Stimulated activated CD4-positive, alpha-beta T cell treated with anti-CD3 and anti-CD28 coated beads, Interleukin-15, amount 100 ng/mL, for 24 hours (primary cell): ENCODE data around the gene PRPH2.
"Not testable (repeated sequence)": the region's sequence is repeated elsewhere in the genome, so short reads cannot be mapped to it uniquely, and the experiment has no call there.

ENCODE experiments used
- DNase-seq: peaks from one replicate; pipeline ENCODE4 v3.0.0-alpha.2; 2020

PRPH2 gene

GRCh38 chr6:42740725-42741124, 18.3 kb upstream of the PRPH2 start:
- no peak for DNase-seq

DNA sequence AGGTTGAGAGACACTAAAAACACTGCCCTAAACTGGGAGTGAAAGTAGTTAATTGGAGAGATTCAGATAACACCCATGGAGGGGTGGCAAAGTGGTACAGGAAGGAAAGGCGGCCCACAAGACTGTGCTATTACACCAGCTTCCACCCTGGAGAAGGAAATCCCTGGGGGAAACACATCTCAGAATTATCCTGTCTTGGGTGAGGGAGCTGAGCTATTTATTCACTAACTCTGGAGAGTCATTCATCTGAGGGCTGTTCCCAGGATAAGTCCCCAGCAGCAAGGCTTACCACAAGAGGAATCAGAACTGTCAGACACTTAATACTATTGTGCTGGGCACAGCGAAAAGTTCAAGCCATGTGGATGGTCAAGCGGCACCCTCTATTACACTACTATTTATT, 13.6 kb upstream of the PRPH2 start:
- no peak for DNase-seq

- DNase-seq, result not testable (repeated sequence)
Measured at GRCh38 chr6:42733867-42734481, 11.6 kb upstream of the PRPH2 start.

DNA sequence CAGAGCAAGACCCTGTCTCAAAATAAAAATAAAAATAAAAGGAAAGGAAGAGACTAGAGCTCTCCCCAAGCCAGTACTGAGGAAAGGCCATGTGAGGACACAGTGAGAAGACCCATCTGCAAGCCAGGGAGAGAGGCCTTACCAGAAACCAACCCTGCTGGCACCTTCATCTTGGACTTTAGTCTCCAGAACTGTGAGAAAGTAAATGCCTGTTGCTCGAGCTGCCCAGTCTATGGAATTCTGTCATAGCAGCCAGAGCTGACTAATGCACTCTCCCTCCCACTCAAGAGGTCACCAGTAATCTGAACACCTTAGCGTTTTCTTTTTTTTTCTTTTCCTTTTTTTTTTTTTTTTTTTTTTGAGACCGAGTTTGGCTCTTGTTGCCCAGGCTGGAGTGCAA, 7.3 kb upstream of the PRPH2 start:
- no peak for DNase-seq

DNA sequence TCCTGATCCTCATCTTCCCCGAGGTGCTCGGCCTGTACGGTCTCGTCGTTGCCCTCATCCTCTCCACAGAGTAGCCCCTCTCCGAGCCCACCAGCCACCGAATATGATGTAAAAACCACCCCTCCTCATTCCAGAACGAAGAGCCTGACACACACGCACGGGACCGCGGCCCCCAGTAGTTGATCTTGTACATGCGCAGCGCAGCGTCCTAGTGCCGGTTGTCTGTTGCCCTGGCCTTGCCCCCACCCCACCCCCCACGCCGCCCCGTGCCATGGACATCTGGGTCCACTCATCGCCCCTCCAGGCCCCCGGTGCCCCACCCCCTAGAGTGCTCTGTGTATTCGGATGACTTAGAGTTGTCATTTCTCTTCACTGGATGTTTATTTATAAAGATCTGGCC, 5.2 kb upstream of the PRPH2 start:
- no peak for DNase-seq

DNA sequence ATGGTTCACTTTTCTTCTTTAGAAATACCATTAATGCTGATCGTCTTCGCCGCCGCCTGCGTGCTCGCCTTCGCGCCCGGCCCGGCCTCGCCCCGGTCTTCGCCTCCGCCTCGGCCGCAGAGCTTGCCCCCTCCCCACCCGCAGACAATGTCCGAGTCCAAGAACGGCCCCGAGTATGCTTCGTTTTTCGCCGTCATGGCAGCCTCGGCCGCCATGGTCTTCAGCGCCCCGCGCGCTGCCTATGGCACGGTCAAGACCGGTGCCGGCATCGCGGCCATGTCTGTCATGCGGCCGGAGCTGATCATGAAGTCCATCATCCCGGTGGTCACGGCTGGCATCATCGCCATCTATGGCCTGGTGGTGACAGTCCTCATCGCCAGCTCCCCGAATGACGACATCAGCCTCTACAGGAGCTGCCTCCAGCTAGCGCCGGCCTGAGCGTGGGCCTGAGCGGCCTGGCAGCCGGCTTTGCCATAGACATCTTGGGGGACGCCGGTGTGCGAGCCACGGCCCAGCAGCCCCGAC, 4.8 kb upstream of the PRPH2 start:
- peak; percentile 22 for DNase-seq

DNA sequence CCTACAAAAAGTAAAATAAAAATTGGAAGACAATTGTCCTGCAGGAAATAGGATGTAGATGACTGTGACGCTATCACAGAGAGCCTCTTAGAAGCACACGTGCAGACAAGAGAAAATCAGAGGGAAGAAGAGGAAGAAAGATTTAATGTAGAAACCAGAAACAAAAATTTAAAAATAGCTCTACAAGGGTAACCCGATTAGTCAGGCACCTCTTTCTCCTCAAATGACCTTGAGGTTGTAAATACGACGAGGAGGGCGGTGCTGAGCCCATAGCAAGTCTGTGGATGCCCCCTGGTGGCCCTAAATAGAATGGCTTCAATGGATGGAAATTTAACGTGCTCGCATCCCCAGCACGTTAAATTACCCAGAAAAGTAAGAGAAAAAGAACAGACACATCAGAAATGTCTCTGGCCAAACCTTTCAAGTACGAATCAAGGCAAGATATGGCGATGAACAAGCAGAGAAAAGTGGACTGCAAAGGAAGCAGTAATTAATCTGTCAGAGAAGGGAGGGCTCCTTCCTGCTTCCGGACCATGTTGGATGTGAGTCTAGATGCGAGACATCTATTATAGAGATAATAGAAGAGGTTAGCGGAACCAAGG, 4.2 kb upstream of the PRPH2 start:
- peak; percentile 79 for DNase-seq

DNA sequence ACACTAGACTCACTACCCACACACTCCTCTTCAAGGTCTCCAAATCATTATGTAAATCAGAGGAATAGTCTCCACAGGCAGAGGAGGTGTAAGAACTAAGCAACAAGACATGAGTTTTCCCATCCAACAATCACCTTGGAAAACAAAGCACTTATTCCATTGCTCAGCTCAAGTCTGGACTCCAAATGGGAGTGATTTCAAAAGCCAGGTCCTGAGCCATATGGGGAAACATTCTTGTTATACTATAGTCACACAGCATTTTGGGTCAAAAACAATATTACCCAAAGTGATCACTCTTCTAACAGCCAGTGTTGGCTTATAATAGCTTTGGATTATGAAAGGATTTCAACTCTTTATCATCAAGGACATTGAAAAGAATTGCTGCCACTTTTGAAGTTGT, 3.6 kb upstream of the PRPH2 start:
- no peak for DNase-seq

DNA sequence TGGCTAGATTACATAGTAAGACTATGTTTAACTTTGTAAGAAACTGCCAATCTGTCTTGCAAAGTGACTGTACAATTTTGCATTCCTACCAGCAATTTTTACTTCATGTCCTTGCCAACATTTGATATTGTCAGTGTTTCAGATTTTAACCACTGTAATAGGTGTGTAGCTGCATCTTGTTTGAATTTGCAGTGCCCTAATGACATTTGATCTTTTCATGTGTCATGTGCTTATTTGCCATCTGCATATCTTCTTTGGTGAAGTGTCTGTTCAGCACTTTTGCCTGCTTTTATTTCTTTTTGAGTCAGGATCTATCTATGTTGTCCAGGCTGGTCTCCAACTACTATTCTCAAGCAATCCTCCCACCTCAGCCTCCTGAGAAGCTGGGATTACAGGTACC, 2.4 kb upstream of the PRPH2 start:
- DNase-seq, result no peak

- no peak for DNase-seq
Measured at GRCh38 chr6:42720739-42721138, 1.7 kb downstream of the PRPH2 start.

DNA sequence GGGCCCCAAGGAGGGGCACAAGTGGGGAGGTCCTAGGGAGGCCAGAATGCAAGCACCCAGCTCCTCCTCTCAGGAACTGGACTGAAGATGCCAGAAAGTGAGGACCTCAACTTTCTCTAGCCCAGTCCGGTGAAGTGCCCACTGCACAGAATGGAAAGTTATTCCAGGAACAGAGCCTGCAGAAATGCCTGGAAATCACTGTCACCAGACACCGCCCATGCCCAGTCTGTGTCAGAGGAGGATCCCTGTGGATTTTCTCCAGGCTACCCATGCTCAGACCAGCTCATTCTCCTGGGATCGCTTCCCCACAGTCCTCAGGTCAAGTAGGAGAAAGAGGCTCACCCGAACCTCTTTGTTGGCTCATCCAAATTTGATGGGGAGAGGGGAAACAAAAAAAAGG, 6.5 kb downstream of the PRPH2 start:
- DNase-seq, result no peak

GRCh38 chr6:42714098-42714761, 8.2 kb downstream of the PRPH2 start:
- no peak for DNase-seq

GRCh38 chr6:42711930-42712329, 10.5 kb downstream of the PRPH2 start:
- no peak for DNase-seq

DNA sequence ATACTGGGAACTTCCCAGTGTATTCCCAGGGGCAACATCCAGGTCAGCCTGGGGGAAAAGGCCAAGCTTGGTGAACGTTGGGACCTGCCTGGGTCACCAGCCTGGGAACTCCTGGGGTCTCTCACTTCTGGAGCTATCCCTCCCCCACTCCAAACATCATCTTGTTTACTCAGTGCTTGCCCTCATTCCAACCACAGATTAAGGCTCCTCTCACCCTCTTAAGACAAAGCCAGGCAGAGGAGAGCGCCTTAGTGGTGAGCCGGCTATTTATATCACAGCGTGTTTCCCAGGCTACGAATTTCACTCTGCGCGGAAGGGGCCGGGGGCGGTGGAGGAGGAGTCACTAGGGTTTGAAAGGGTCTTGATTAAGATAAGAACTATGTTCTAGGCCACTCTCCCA, 12.1 kb downstream of the PRPH2 start:
- no peak for DNase-seq

GRCh38 chr6:42709871-42710270, 12.5 kb downstream of the PRPH2 start:
- no peak for DNase-seq

DNA sequence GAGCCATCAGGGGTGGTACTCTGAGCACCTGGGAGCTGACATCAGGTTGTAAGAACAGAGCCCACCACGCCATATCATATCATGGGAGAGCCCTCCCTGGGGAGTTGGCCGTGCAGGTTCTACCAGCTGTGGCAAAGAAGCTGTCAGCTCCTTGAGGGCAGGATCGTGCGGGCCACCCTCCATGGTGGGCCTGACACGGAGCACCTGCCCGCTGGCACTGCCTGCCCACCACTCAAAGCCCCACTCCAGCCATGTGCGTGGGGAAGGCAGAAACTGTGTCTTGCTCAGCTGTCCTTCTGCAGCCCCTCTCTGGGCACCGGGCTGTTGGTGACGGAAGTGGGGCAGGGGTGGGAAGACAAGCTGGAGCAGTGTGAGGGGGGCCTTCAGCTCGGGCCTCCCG, 14.3 kb downstream of the PRPH2 start:
- no peak for DNase-seq

DNA sequence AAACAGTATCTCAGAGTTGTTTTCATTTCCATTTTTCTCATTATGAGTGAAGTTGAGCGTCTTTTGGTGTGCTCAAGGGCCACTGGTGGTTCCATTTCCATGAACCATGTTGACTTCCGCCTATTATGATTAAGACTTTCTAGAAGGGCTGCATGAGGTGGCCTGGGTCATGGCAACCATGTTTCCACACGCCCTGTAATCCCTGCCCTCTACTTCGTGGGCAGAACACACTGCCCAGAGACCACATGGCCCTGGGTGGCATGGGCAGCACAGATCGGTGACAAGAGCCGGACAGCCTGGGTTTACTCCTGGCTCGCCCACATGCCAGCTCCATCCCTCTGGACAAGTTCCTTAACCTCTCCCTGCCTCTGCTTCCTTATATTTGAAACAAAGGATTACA, 14.8 kb downstream of the PRPH2 start:
- DNase-seq, result no peak

DNA sequence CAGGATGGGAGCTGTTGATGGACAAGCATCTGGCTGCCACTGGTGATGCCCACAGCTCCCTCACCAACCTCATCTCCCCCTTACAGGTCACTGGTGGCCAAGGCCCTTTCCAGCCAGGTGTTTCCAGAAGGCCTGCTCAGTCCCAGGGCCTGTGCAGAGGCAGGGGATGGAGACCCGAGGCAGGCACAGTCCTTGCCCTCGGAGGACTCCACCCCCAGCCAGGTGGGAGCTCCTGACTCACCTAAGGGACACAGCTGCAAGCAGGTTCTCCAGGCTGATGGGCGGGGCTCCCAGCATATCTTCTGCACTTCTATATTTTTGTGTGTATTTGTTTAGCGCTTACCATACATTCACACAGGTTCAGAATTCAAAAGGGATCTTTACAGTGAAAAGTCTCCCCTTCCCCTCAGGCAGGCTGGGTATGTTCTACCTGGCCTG, 17.4 kb downstream of the PRPH2 start:
- DNase-seq, result no peak

DNA sequence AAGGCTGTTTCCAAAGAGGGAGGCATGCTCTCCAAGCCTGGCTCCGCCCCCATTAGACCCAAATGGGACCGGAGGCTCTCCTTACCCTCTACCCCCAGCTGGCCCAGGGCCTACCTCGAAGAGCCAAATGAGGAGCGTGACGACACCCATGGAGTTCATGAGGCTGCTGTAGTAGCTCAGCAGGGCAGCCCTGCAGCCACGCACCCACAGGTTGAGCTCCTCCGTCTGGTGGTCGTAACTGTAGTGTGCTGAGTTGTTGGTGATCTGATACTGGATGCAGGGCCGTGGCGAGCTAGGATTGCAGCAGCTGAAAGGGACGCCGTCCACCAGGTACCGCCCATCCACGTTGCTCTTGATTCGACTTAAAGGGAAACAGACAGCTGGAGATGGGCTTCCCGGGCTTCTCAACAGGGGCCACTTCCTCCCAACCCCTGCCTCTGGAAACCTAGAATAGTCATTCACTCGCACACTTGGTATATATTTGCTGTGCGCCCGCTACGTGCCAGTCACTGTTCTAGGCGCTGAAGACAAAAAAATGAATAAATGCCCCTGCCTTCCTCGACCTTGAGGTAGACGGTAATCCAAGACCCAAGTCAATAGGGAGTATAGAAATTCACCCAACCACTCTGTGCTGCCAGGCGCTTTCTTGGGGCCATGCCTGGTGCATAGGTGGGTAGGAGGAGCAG, 18.0 kb downstream of the PRPH2 start:
- no peak for DNase-seq

- not testable (repeated sequence) for DNase-seq
Measured at GRCh38 chr6:42702786-42703185, 19.6 kb downstream of the PRPH2 start.

DNA sequence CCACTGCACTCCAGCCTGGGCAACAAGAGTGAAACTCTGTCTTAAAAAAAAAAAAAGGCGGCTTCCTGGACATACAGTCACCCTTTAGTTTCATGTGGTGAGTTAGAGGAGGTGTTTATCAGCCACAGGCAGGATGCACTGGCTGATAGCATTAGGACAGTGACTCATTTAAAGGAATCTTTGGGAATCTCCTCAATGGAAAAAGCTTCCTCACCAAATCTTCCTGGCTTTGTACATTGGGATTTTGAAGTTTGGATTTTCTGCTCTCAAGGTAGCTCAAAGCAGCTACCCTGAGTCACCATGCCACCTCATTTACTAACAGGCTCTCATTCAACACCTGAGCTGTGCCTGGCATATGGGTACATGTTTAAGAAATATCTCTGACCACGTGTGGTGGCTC, 20.2 kb downstream of the PRPH2 start:
- no peak for DNase-seq

DNA sequence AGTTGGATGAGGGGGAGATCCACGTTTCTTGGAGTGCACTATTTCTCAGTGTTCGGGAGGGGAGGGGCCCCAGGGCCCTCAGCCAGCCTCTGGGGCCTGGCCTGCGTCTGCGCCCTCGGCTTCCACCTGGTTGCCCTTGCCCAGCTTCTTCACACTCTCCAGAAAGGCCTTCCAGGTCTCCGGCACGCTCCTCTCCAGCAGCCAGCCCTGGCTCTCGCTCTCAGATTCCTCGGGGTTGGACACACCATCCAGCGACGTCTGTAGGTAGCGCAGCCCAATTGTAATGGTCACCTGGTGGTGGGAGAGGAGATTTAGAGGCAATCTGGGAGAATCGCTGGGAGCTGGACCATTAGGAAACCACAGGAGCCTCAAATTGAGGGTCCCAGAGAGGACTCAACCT, 24.2 kb downstream of the PRPH2 start:
- DNase-seq, result no peak

DNA sequence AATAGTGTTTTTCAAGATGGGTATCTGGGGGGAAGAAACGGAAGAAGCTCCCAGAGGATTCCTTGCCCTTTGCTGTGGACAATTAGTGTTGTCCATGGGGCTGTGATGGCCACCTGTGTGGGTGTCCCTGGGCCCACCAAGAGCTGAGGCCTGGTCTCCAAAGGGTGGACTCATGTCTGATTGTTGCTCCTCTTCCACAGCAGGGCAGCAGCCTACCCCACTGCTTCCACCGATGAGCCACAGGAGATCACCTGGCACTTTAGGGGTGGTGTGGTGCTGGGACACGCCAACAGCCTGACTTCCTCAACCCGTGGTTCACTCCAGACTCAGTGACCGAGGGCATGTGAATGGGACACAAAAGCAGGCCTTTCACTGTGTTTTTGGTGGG, 25.1 kb downstream of the PRPH2 start:
- no peak for DNase-seq
